Transverse colon (tissue), 3 donors: ENCODE measurements around the gene CSAG2.
"Not testable (repeated sequence)": the region's sequence is repeated elsewhere in the genome, so short reads cannot be mapped to it uniquely, and the experiment has no call there.

Experiments used
- CTCF ChIP-seq, 5 experiments: fragments of 200-600 bp in 3 of 5; fragments of 450-650 bp in 2 of 5; sonication (generic) in 3 of 5; IDR thresholded peaks; 1 replicate in 2 of 5; 2 replicates in 3 of 5; pipeline ENCODE4 v1.5.1; 2016 to 2017; ENCODE audit warnings: antibody characterized with exemption in 5 of 5, inconsistent platforms in 3 of 5, mild to moderate bottlenecking in 2 of 5, moderate library complexity in 1 of 5
- POLR2A ChIP-seq: fragments of 450-650 bp; IDR thresholded peaks from one replicate; pipeline ENCODE4 v1.6.1; 2016; ENCODE audit warnings: antibody characterized with exemption, mild to moderate bottlenecking, moderate library complexity

DNA sequence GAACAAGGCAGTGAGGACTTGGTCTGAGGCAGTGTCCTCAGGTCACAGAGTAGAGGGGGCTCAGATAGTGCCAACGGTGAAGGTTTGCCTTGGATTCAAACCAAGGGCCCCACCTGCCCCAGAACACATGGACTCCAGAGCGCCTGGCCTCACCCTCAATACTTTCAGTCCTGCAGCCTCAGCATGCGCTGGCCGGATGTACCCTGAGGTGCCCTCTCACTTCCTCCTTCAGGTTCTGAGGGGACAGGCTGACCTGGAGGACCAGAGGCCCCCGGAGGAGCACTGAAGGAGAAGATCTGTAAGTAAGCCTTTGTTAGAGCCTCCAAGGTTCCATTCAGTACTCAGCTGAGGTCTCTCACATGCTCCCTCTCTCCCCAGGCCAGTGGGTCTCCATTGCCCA is 8.7 kb downstream of the CSAG2 start:
- not testable (repeated sequence) for TF ChIP-seq CTCF (IDR thresholded peaks at IDR 0.05); POLR2A
